ENCODE measurements around the gene SLC22A17.

DNA sequence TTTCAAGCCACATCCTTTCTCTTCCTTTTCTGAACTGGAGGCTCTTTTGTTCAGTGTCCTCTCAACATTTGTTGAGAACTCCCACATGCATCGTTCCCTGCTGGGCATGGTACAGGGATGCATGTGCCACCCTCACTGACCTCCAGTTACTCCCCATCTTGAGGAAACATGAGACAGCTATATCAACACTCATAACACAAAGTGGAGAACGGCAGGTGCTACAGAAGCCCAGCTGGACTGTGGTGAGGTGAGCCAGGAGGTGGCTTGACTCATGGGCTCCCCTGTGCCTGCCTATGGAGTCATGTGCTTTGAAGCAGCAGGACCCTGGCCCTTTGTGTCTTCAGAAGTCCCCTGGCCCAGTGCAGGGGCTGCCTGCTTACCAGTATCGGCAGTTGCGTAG lies 45.7 kb upstream of the SLC22A17 start:
- TF ChIP-seq, protein P1, sequence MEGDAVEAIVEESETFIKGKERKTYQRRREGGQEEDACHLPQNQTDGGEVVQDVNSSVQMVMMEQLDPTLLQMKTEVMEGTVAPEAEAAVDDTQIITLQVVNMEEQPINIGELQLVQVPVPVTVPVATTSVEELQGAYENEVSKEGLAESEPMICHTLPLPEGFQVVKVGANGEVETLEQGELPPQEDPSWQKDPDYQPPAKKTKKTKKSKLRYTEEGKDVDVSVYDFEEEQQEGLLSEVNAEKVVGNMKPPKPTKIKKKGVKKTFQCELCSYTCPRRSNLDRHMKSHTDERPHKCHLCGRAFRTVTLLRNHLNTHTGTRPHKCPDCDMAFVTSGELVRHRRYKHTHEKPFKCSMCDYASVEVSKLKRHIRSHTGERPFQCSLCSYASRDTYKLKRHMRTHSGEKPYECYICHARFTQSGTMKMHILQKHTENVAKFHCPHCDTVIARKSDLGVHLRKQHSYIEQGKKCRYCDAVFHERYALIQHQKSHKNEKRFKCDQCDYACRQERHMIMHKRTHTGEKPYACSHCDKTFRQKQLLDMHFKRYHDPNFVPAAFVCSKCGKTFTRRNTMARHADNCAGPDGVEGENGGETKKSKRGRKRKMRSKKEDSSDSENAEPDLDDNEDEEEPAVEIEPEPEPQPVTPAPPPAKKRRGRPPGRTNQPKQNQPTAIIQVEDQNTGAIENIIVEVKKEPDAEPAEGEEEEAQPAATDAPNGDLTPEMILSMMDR (IDR thresholded peaks at IDR 0.05), result no peak
- TF ChIP-seq EZH2 (IDR thresholded peaks at IDR 0.05) (no peak), EZH2phosphoT487 (IDR thresholded peaks at IDR 0.05) (no peak)
